Activated CD8-positive, alpha-beta memory T cell treated with anti-CD3 and anti-CD28 coated beads, Interleukin-2, amount 10 ng/mL, durations not matched to agents 7 days and 5 days (primary cell): ENCODE results near the gene COL7A1. TPM values are rescaled to one million over a fixed set of nuclear protein-coding genes. Genes with fewer than 3 reads are reported as not detected.

Experiments used
- ATAC-seq: fragments of 150-1000 bp; cut with Tn5 transposase; one replicate; pipeline ENCODE4 v1.10.0; 2021; ENCODE audit warnings: moderate library complexity
- CTCF ChIA-PET: fragments of 350-600 bp; sonication (Branson Sonifier 250); formaldehyde crosslinking; loops from one replicate; lab custom pipeline; 2021; ENCODE audit warnings: antibody characterized with exemption; lab: Charles Lee
- DNase-seq: peaks from one replicate; pipeline ENCODE4 v3.0.0-alpha.2; 2020
- H3K27ac Mint-ChIP-seq: one replicate; pipeline ENCODE4 v1.8.0; 2021; ENCODE audit warnings: mild to moderate bottlenecking, mixed read lengths
- H3K27me3 Mint-ChIP-seq: one replicate; pipeline ENCODE4 v1.8.0; 2021; ENCODE audit warnings: mixed read lengths
- H3K36me3 Mint-ChIP-seq: one replicate; pipeline ENCODE4 v1.8.0; 2021; ENCODE audit warnings: mild to moderate bottlenecking, mixed read lengths
- H3K4me1 Mint-ChIP-seq: one replicate; pipeline ENCODE4 v1.8.0; 2021; ENCODE audit warnings: mixed read lengths
- H3K4me3 Mint-ChIP-seq: one replicate; pipeline ENCODE4 v1.8.0; 2021; ENCODE audit warnings: mild to moderate bottlenecking, moderate library complexity, mixed read lengths
- H3K9me3 Mint-ChIP-seq: one replicate; pipeline ENCODE4 v1.8.0; 2022; ENCODE audit warnings: low read depth, mixed read lengths
- microRNA-seq: library from miRNA; unstranded; fragments of <30 nt; microRNA quantifications from one replicate; pipeline ENCODE4 v1.2.0, GENCODE V29; 2022
- total RNA-seq, 2 experiments: library from RNA; stranded (reverse); gene quantifications; one replicate each; pipeline ENCODE4 v1.2.3, GENCODE V29; 2021

COL7A1 gene
- total RNA-seq, 2 experiments from 2014 or later: 1.1 TPM

- ATAC-seq (no peak), DNase-seq (no peak)
- Mint-ChIP-seq H3K9me3 (no peaks in the 10 kb centered on the region), H3K27me3 (no peaks in the 10 kb centered on the region), H3K36me3 (peaks cover 34% of the 10 kb centered on the region), H3K27ac (no peak overlapping the region), H3K4me1 (no peaks in the 10 kb centered on the region), H3K4me3 (no peak overlapping the region)
- CTCF ChIA-PET: interaction anchor here (0.7 to 2.0 kb wide), 3 partner anchors 21 to 128 kb away, joined by 3 to 9 read pairs (median 5); no protein-coding TSS in a partner anchor
Measured at GRCh38 chr3:48528754-48529153, 66.4 kb downstream of the COL7A1 start.

DNA sequence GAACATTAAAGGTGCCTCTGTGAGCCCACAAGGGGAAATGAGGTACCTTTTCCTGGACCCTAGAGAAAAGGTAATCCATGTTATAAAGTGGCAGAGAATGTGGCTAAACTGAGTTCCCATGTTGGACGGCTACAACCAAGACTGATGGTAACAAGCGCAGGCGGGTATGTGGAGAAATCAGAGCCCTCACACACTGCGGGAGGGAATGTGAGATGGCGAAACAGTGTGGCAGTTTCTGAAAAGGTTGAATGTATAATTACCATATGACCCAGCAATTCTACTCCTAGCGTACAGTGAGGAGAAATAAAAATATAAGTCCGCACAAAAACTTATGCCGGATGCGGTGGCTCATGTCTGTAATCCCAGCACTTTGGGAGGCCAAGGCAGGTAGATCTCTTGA lies 67.1 kb downstream of the COL7A1 start:
- no peaks in the 10 kb centered on the region for H3K27me3 Mint-ChIP-seq
- H3K9me3 Mint-ChIP-seq: no peaks in the 10 kb centered on the region
- ATAC-seq: no peak

GRCh38 chr3:48524970-48525369 lies 70.2 kb downstream of the COL7A1 start:
- ATAC-seq (no peak), DNase-seq (no peak)
- Mint-ChIP-seq H3K27ac (no peak overlapping the region), H3K4me3 (no peak overlapping the region), H3K4me1 (peaks cover under 1% of the 10 kb centered on the region), H3K27me3 (no peaks in the 10 kb centered on the region), H3K9me3 (no peaks in the 10 kb centered on the region), H3K36me3 (peaks cover 24% of the 10 kb centered on the region)
- CTCF ChIA-PET: interaction anchor here (0.8 to 1.6 kb wide), 4 partner anchors 17 to 89 kb away, joined by 3 to 7 read pairs (median 4); partner anchors contain the start of gene PFKFB4

More for the DNA sequence above, 67.1 kb downstream of the COL7A1 start:
- CTCF ChIA-PET: no interaction called here
- Mint-ChIP-seq H3K4me1 (no peaks in the 10 kb centered on the region), H3K4me3 (no peak overlapping the region), H3K36me3 (peaks cover 34% of the 10 kb centered on the region), H3K27ac (no peak overlapping the region)
- no peak for DNase-seq

GRCh38 chr3:48521635-48522034 lies 73.5 kb downstream of the COL7A1 start:
- H3K9me3 Mint-ChIP-seq: no peaks in the 10 kb centered on the region
- H3K27ac Mint-ChIP-seq: no peak overlapping the region
- CTCF ChIA-PET: no interaction called here
- H3K27me3 Mint-ChIP-seq: no peaks in the 10 kb centered on the region
- DNase-seq (no peak), ATAC-seq (no peak)
- no peak overlapping the region for H3K4me3 Mint-ChIP-seq
- peaks cover 30% of the 10 kb centered on the region for H3K4me1 Mint-ChIP-seq
- peaks cover 7% of the 10 kb centered on the region for H3K36me3 Mint-ChIP-seq

DNA sequence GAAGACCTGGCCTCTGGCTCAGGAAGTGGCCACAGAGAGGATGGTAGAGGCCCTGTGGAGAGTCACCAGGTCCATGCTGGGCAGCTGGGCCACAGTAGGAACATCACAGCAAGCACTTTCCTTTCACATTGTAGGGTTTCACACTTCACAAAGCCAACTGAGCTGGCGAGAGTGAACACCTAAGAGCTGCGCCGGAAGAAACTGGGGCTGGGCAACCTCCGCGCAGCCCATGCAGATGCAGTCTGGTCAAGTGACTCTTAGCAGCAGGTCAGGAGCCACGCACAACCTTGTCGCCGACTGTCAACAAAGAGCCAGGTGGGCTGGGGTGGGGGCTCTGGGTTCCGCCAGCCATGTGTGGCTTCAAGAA lies 75.9 kb downstream of the COL7A1 start:
- CTCF ChIA-PET: interaction anchor here (1.0 to 2.1 kb wide), 3 partner anchors 10 to 83 kb away, joined by 3 to 7 read pairs (median 5); no protein-coding TSS in a partner anchor
- H3K9me3 Mint-ChIP-seq: no peaks in the 10 kb centered on the region
- peaks cover 52% of the 10 kb centered on the region for H3K4me1 Mint-ChIP-seq
- ATAC-seq (no peak), DNase-seq (no peak)
- H3K36me3 Mint-ChIP-seq: peaks cover 4% of the 10 kb centered on the region
- H3K4me3 Mint-ChIP-seq: no peak overlapping the region
- H3K27me3 Mint-ChIP-seq: no peaks in the 10 kb centered on the region
- H3K27ac Mint-ChIP-seq: peak overlapping the region; percentile 66

DNA sequence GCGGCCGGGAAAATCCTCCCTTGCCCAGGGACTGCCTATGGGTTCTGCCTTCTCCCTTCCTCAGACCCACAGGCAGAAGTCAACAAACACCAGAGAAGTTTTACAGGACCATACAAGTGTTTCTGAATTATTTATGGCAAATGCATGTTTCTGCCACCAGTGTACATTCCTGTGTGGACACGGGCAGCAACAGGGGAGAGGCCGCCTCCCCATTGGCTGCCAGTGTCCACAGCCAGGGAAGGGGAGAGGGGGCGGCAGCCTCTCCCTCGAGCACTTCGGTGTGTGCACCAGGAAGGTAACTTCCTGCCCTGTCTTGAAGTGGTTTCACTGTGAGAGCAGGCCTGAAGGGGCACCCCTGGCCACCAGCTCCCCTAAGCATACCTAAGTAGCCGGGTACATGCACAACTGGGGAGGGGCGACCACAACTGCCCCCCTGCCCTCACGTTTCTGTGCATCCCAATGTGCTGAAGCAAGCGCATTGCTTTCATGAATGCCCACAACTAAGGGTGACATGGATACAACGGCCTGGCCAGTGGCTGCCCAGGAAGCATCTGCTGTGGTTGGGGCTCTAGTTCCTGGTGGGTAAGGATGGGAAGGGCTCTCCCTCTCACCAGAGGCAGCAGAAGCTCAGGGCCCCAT lies 76.4 kb downstream of the COL7A1 start:
- Mint-ChIP-seq H3K36me3 (peaks cover 4% of the 10 kb centered on the region), H3K4me1 (peaks cover 57% of the 10 kb centered on the region), H3K27ac (peak overlapping the region; percentile 66), H3K4me3 (no peak overlapping the region), H3K27me3 (no peaks in the 10 kb centered on the region), H3K9me3 (no peaks in the 10 kb centered on the region)
- no peak for DNase-seq
- CTCF ChIA-PET: interaction anchor here (1.0 to 2.1 kb wide), 3 partner anchors 9 to 83 kb away, joined by 3 to 7 read pairs (median 5); no protein-coding TSS in a partner anchor
- peak; percentile 23 for ATAC-seq

DNA sequence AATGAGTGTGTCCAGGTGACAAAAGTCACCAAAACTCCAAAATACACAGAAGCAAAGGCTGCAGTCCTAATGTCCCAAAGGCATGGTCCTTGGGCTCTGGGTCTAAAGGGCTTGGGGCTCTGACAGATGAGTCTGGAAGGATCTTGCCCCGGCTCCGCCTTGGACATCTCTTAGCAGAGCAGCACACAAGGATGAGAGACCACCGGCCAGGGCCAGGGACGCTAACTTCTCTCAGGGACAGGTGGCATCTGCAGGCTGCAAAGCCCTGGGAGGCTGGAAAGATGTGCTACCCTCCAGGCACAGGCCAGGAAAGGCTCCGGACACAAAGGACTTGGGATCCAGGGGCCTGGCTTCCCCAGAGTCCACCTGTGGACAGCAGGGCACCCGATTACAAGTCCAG lies 77.1 kb downstream of the COL7A1 start:
- Mint-ChIP-seq H3K4me3 (no peak overlapping the region), H3K4me1 (peaks cover 58% of the 10 kb centered on the region)
- CTCF ChIA-PET: no interaction called here

GRCh38 chr3:48516571-48516970 lies 78.6 kb downstream of the COL7A1 start:
- ATAC-seq (peak; percentile 24), DNase-seq (peak; percentile 64)
- H3K4me3 Mint-ChIP-seq: no peak overlapping the region
- H3K36me3 Mint-ChIP-seq: peaks cover 2% of the 10 kb centered on the region
- H3K4me1 Mint-ChIP-seq: peaks cover 58% of the 10 kb centered on the region
- no peaks in the 10 kb centered on the region for H3K27me3 Mint-ChIP-seq
- CTCF ChIA-PET: interaction anchor here (1.2 to 2.5 kb wide), 5 partner anchors 9 to 322 kb away, joined by 3 to 12 read pairs (median 6); partner anchors contain the start of gene SHISA5
- H3K9me3 Mint-ChIP-seq: no peaks in the 10 kb centered on the region
- H3K27ac Mint-ChIP-seq: peak overlapping the region; percentile 54

More for the DNA sequence above, 77.1 kb downstream of the COL7A1 start:
- Mint-ChIP-seq H3K36me3 (peaks cover 2% of the 10 kb centered on the region), H3K27ac (peak overlapping the region; percentile 57), H3K9me3 (no peaks in the 10 kb centered on the region), H3K27me3 (no peaks in the 10 kb centered on the region)
- ATAC-seq (no peak), DNase-seq (no peak)

- Mint-ChIP-seq H3K27me3 (peaks cover 5% of the 10 kb centered on the region), H3K9me3 (no peaks in the 10 kb centered on the region), H3K4me1 (peaks cover 55% of the 10 kb centered on the region), H3K4me3 (peak overlapping the region; percentile 30), H3K27ac (peak overlapping the region; percentile 68), H3K36me3 (no peaks in the 10 kb centered on the region)
- CTCF ChIA-PET: interaction anchor here (0.9 to 13.5 kb wide), 9 partner anchors 7 to 121 kb away, joined by 3 to 110 read pairs (median 5); partner anchors contain the start of genes CCDC51, SHISA5, SLC26A6 and TMA7
- peak; percentile 75 for ATAC-seq
- peak; percentile 78 for DNase-seq
Measured at GRCh38 chr3:48514431-48515227, 80.5 kb downstream of the COL7A1 start.

Small RNA genes within 50 kb of the gene (microRNA-seq; reads per million reads assigned to microRNA genes)
- gene MIR4793 (not detected), gene MIR6823 (not detected), gene MIR711 (not detected)

Other genes starting within 250 kb of the COL7A1 start
- gene FBXW12, start 223.1 kb downstream of the COL7A1 start, total RNA-seq: not detected
- 1 to 10 TPM; 1.8 to 4.0 TPM for gene PLXNB1, start 165.2 kb downstream of the COL7A1 start, total RNA-seq
- 10 to 100 TPM; 18.4 to 21.9 TPM for gene CCDC51, start 155.2 kb downstream of the COL7A1 start, total RNA-seq
- 100 to 1,000 TPM; 219 to 298 TPM for gene TMA7, start 155.1 kb downstream of the COL7A1 start, total RNA-seq
- 10 to 100 TPM; 20.9 to 21.2 TPM for gene ATRIP, start 148.6 kb downstream of the COL7A1 start, total RNA-seq
- gene SHISA5, start 91.2 kb downstream of the COL7A1 start, total RNA-seq: 100 to 1,000 TPM; 198 to 313 TPM
- 10 to 100 TPM; 12.2 to 26.9 TPM for gene PFKFB4, start 38.5 kb downstream of the COL7A1 start, total RNA-seq
- gene UCN2, start 31.5 kb downstream of the COL7A1 start, total RNA-seq: not detected
- 100 to 1,000 TPM; 201 to 220 TPM for gene UQCRC1, start 14.3 kb upstream of the COL7A1 start, total RNA-seq
- gene TMEM89, start 26.4 kb upstream of the COL7A1 start, total RNA-seq: under 1 TPM in 1 of 2 experiments, not detected in 1; 0.73 TPM
- gene SLC26A6, start 40.1 kb upstream of the COL7A1 start, total RNA-seq: 10 to 100 TPM; 44.9 to 59.0 TPM
- gene CELSR3, start 67.6 kb upstream of the COL7A1 start, total RNA-seq: 10 to 100 TPM; 20.9 to 24.0 TPM
- 10 to 100 TPM; 33.4 to 43.0 TPM for gene NCKIPSD, start 90.6 kb upstream of the COL7A1 start, total RNA-seq
- 10 to 100 TPM; 65.3 to 69.7 TPM for gene IP6K2, start 121.9 kb upstream of the COL7A1 start, total RNA-seq